HG03521 (cell line): ENCODE measurements around the gene WAC.
"Not testable (repeated sequence)": the region's sequence is repeated elsewhere in the genome, so short reads cannot be mapped to it uniquely, and the experiment has no call there.

ENCODE experiments used
- ATAC-seq: cut with Tn5 transposase; IDR thresholded peaks from one replicate; pipeline ENCODE4 v1.9.1; 2021; ENCODE audit warnings: mild to moderate bottlenecking, moderate library complexity; ENCODE audit not compliant: unreplicated experiment

The WAC gene

GRCh38 chr10:28604567-28605536, 71.9 kb downstream of the WAC start:
- ATAC-seq = no peak

GRCh38 chr10:28606568-28606967, 73.7 kb downstream of the WAC start:
- no peak for ATAC-seq

- ATAC-seq = not testable (repeated sequence)
These were observed 76.7 kb downstream of the WAC start for GRCh38 chr10:28609636-28610035.

- no peak for ATAC-seq
These were observed 80.0 kb downstream of the WAC start for GRCh38 chr10:28612877-28613276.

GRCh38 chr10:28616514-28616913, 83.6 kb downstream of the WAC start:
- no peak for ATAC-seq

- no peak for ATAC-seq
These were observed 86.5 kb downstream of the WAC start for GRCh38 chr10:28619455-28619854.

GRCh38 chr10:28620251-28620650, 87.3 kb downstream of the WAC start:
- ATAC-seq = no peak

GRCh38 chr10:28623483-28623882, 90.6 kb downstream of the WAC start:
- no peak for ATAC-seq

GRCh38 chr10:28624351-28624750, 91.4 kb downstream of the WAC start:
- peak; percentile 42 for ATAC-seq

- no peak for ATAC-seq
These were observed 94.2 kb downstream of the WAC start for GRCh38 chr10:28627102-28627501.

GRCh38 chr10:28628184-28628893, 95.4 kb downstream of the WAC start:
- ATAC-seq = peak; percentile 60

GRCh38 chr10:28631896-28632583, 99.1 kb downstream of the WAC start:
- no peak for ATAC-seq

- ATAC-seq = no peak
These were observed 99.6 kb downstream of the WAC start for GRCh38 chr10:28632584-28632945.

GRCh38 chr10:28633750-28634149, 100.8 kb downstream of the WAC start:
- no peak for ATAC-seq

GRCh38 chr10:28637346-28637745, 104.4 kb downstream of the WAC start:
- ATAC-seq = no peak

GRCh38 chr10:28638392-28638791, 105.5 kb downstream of the WAC start:
- no peak for ATAC-seq

- no peak for ATAC-seq
These were observed 107.6 kb downstream of the WAC start for GRCh38 chr10:28640551-28640950.

- no peak for ATAC-seq
These were observed 111.7 kb downstream of the WAC start for GRCh38 chr10:28644647-28645046.

- ATAC-seq = no peak
These were observed 119.2 kb downstream of the WAC start for GRCh38 chr10:28652106-28652505.

- no peak for ATAC-seq
These were observed 119.8 kb downstream of the WAC start for GRCh38 chr10:28652703-28653102.

GRCh38 chr10:28658824-28659223, 125.9 kb downstream of the WAC start:
- ATAC-seq = not testable (repeated sequence)
